Hematopoietic multipotent progenitor cell treated with erythropoietin and hydrocortisone succinate and interleukin-3 and kit ligand, for 15 days (in vitro differentiated cells): Measurements from ENCODE around the gene LRRC27.
"Not testable (repeated sequence)": the region's sequence is repeated elsewhere in the genome, so short reads cannot be mapped to it uniquely, and the experiment has no call there.

Experiments
- DNase-seq: peaks from one replicate; pipeline ENCODE4 v3.0.0-alpha.2; 2015; ENCODE audit warnings: low spot score

The LRRC27 gene

DNA sequence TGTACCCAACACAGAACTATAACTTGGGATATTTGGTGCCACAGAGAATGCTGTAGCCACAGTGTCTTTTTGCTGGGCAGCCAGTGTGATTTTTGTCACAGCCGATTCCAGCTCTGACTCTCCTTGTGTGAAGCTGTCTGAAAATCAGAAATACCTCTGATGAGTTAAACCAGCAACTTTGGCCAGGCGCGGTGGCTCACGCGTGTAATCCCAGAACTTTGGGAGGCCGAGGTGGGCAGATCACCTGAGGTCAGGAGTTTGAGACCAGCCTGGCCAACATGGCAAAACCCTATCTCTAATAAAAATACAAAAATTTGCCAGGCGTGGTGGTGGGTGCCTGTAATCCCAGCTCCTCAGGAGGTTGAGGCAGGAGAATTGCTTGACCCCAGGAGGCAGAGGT is 5.9 kb downstream of the LRRC27 start:
- DNase-seq, result not testable (repeated sequence)

DNA sequence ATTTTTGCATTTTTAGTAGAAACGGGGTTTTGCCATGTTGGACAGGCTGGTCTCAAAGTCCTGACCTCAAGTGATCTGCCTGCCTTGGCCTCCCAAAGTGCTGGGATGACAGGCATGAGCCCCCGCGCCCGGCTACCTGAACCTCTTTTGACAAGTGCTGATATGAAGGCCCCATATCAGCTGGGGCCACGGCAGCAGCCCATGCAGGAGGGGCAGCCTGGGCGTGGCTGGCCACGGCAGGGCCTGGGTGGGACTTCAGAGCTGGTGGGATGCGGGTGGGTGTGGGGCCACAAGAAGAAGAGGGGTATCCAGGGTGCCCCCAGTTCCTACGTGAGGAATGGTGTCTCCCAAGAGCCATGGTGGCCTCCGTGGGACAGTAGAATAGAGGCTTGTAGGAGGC is 6.9 kb downstream of the LRRC27 start:
- DNase-seq, result no peak

DNA sequence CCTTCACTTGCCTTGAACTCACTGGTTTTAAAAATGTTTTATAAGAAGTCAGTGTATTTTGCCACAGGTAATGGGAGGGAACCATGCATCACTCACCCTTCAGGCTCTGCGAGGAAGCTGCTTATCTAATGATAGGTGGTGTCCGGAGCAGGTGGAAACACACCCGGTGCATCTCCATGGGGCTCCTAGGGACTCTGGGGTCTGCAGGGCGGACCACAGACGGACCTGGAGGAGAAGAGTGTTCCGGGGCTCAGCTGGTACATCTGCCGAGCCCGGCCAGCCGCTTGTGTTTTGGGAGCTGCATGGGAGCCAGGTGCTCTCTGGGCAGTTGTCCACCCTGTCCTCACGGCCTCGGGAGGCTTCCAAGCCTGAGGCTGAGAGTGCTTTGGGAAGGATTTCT is 7.3 kb downstream of the LRRC27 start:
- DNase-seq, result no peak

DNA sequence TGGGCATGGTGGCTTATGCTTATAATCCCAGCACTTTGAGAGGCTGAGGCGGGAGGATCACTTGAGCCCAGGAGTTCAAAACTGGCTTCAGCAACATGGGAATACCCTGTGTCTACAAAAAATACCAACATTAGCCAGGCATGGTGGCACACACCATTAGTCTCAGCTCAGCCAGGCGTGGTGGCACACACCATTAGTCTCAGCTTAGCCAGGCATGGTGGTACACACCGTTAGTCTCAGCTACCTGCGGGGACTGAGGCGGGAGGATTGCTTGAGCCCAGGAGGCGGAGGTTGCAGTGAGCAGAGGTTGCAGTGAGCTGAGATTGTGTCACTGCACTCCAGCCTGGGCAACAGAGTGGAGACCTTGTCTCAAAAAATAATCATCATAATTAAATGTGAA is 9.0 kb downstream of the LRRC27 start:
- no peak for DNase-seq

DNA sequence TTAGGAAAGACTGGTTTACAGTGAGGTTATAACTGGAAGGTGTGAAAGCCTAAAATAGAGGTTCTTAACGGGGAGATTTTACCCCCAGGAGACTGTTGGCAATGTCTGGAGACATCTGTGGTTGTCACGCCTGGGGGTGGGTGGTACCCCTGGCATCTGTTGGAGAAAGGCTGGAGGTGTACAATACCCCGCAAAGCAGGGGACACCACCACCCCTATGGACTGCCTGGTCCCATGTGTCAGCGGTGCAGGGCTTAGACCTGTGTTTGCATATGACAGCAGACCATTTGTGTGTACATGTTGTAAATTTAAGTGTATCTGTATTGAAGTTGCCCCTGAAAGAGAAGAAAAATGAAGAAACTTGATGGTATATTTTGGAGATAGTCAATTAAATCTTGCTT is 9.8 kb downstream of the LRRC27 start:
- no peak for DNase-seq

DNA sequence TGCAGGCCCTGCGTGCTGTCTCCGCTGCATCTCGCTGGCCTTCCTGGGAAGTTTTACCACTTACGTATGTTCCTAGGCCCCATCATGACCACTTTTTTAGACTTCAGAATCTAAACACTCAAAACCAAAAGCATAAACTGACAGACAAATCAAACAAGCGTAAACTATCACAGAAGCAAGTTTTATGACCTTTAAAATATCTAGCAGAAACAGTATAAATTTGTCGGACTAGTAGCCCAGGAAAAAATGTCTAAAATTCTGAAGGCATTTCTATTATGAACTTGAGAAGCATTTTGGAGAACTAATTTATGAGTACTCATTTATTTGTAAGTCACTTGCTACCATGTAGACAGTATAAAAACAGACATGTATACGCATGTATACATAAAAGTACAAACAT is 10.6 kb downstream of the LRRC27 start:
- no peak for DNase-seq

DNA sequence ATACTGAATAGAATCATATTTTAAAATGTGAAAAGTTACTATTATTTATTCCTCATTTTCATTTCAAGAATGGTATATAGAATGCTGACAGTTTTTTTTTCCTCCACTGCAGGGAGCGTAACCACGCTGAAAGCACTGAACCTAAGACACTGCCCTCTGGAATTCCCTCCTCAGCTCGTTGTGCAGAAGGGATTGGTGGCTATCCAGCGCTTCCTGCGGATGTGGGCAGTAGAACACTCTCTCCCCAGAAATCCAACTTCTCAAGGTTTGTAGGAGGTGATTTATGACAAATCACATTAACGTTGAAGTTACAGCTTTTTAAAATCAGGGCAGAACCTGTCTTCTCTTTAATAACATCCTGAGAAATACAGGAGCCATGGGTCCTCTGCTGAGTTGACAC is 12.4 kb downstream of the LRRC27 start:
- no peak for DNase-seq

DNA sequence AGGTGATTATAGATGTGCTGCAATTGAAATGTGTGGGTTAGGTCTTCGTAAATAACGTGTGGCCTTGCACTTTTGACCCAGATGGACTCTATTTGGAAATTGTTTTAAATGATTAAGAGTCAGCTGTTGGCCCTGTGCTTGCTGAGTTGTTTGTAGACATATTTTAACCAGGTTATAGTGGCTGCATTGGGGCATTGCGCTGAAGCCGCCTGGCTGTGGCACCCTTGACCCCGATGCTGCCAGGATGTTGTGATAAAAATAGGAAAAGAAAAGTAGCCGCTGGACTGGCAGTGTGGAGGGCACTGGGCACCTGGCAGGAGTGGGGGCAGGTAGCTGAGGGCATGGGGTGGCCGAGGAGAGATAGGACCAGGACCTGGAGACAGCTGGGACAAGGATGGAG is 13.4 kb downstream of the LRRC27 start:
- no peak for DNase-seq

DNA sequence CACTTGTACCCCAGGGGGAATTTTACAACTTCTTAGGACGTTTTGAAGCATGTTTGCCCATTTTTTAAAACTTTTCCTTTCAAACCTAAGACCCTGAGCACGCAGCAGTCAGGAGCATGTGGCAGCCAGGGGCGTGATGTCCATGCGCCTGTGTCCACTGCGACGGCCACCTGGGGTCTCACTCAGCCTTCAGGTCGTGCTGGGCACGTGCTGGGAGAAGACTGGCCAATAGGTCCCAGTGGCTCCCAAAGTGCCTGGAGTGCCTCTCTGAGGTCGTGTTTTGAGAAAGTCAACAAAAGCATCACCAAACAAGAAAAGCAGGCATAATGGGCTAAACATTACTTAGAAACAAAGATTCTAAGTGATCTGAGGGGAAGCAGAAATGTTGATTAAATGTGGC is 14.8 kb downstream of the LRRC27 start:
- no peak for DNase-seq

DNA sequence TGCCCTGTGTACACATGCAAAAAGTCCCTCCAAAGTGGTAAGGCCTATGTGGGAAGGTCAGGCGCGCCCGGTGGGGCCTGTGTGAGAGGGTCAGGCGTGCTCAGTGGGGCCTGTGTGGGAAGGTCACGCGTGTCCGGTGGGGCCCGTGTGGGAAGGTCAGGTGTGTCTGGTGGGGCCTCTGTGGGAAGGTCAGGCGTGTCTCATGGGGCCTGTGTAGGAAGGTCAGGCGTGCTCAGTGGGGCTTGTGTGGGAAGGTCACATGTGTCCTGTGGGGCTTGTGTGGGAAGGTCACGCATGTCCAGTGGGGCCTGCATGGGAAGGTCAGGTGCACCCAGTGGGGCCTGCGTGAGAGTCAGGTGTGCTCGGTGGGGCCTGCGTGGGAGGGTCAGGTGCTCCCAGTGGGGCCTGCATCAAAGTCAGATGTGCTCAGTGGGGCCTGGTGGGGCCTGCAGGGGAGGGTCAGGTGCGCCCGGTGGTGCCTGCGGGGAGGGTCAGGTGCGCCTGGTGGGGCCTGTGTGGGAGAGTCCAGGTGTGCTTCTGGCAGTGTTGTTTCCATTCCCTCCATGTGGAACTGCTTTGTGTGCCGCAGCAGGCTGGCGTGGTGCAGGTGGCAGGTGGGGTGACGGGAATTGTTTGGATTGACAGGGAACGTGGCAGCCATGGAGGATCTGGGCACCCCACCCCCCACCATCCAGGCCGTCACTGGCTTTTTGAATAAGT is 15.4 kb downstream of the LRRC27 start:
- DNase-seq, result no peak

DNA sequence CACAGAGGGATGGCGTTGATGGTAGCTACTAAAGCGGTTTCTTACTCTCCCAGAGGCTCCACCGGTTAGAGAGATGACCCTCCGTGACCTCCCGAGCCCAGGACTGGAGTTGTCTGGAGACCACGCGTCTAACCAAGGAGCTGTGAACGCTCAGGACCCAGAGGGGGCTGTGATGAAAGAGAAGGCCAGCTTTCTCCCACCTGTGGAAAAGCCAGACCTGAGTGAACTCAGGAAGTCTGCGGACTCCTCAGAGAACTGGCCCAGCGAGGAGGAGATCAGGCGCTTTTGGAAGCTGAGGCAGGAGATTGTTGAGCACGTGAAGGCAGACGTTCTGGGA is 15.9 kb downstream of the LRRC27 start:
- no peak for DNase-seq

DNA sequence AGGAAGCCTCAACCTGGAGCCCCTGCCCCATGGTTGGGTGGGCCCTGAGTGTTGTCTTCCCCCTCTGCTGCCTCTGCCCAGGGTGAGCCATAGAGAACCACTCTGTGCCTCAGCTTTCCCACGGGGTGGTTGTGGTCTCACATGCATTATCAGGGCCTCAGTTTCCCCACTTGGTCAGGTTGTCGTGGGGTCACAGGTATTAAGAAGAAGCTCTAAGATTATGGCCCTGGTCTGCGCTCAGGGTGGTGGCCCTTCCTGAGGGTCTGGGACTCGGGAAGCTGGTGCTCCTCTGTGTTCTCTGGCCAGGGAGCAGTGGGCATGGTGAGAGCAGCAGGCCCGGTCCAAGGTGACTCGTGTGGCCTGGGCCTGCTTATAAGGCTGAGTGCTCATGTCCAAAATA is 17.8 kb downstream of the LRRC27 start:
- DNase-seq, result no peak

DNA sequence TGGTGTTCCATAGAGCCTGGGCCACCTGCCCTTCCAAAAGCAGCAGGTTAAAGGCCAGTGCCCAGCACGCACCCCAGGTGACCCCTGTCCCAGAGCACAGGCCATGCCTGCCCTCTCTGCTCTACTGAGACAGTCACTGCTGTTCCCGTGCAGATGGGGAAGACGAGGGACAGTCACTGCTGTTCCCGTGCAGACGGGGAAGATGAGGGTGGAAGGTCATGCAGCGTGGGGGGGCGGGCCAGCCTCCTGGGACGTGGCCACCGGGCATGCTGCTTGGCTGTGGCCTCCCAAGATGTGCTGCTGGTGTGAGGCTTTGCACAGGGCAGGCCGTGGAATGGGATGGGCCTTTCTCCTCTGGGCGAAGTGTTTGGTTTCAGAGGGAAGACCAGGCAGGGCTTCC is 18.4 kb downstream of the LRRC27 start:
- no peak for DNase-seq

DNA sequence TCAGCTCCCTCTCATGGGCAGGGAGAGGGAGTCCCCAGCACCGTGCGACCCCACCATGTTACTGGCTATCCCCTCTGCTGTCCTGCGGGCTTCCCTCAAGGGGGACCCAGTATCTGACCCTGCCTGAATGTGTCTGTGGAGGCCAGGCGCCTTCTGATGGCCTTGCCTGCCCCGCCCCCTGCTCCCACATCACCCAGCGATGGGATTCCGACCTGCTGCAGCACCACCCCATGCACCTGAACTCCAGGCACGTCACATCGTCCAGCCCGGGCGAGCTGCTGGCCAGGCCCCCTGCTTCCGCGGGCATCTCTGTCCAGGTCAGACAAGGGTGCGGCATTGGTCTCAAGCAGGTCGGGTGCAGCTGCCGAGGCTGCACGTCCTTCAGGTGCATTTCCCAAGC is 19.0 kb downstream of the LRRC27 start:
- no peak for DNase-seq

DNA sequence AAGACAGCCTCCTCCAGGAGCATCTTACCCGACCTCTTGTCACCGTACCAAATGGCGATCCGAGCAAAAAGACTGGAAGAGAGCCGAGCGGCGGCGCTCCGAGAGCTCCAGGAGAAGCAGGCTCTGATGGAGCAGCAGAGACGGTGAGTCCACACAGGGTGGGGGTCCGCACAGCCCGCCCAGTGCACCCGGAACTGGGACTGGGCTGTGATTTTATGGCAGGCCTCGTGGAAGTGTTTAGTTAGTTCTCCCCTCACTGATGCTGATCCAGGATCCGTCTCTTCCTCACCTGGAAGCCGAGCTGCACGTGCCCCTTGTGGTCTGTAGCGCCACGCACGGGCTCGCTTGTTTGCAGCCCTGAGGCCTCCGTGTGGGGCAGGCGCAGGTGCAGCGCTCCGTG is 19.6 kb downstream of the LRRC27 start:
- DNase-seq, result no peak

DNA sequence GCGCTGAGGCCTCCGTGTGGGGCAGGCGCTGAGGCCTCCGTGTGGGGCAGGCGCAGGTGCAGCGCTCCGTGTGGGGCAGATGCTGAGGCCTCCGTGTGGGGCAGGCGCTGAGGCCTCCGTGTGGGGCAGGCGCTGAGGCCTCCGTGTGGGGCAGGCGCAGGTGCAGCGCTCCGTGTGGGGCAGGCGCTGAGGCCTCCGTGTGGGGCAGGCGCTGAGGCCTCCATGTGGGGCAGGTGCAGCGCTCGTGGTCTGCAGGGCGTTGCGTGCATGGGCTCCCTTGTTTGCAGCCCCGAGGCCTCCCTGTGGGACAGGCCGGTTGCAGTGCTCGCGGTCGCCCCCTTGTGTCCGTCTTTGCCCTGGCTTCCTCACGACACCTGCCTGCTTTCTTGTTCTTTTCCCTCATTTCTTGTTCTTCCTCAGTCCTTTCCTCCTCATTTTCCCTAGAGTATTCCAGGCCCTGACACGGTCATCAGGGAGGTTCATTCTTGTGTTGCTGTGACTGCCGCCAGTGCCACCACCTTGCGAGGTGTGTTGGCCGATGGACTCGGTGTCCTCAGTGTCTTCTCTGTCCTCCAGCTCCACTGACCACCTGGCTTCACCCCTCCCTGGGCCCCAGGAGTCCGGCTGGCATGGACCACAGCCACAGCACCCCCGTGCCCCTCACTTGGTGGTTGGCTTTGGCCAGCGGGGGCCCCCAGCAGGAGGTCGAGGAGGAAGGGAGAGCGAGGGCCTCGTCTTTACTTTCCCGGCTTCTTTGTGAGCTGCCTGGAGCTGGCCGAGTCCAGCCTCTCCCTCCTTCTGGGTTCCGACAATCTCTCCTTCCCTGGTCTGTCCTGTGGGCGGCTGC is 20.7 kb downstream of the LRRC27 start:
- peak; percentile 61 for DNase-seq

DNA sequence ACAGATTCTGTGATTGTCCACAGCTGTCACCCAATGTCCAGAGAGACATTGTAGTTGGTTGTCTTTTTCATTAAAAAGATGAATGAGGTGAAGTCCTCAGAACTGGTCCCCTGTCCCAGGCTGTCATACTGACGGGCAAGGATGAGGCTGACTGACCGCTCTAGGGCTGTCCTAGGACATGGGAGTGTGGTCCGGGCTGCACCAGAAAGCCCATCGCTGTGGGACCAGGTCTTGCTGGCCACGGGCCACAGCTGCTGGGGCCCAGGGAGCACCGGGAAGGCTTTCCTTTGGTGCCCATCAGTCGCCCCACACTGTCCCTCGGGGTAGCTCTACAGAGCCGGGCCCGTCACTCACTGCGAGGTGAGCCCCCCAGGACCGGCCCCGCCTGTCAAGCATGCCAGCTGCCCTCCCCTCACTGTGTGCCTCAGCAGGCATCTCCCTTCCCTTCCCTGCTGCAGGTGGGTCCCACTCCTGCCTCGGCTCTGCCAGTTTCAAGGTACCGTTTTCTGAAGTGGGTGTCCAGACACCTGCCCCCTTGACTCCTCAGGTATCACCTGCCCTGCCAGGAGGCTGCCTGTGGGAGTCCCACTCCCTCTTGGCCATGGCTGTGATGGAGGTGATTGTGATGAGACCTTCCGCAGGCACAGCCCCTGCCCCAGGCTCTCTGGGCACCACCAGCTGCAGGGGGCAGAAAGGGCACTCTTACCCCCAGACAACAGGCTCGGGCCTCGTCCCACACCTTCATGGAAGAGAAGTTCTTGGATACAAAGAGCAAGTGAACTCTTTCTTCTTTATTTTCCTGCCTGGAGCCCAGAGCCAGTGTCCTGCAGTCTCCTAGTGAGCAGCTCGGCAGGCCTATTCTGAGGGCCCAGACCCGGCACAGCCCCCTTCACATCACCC is 21.7 kb downstream of the LRRC27 start:
- DNase-seq, result no peak

DNA sequence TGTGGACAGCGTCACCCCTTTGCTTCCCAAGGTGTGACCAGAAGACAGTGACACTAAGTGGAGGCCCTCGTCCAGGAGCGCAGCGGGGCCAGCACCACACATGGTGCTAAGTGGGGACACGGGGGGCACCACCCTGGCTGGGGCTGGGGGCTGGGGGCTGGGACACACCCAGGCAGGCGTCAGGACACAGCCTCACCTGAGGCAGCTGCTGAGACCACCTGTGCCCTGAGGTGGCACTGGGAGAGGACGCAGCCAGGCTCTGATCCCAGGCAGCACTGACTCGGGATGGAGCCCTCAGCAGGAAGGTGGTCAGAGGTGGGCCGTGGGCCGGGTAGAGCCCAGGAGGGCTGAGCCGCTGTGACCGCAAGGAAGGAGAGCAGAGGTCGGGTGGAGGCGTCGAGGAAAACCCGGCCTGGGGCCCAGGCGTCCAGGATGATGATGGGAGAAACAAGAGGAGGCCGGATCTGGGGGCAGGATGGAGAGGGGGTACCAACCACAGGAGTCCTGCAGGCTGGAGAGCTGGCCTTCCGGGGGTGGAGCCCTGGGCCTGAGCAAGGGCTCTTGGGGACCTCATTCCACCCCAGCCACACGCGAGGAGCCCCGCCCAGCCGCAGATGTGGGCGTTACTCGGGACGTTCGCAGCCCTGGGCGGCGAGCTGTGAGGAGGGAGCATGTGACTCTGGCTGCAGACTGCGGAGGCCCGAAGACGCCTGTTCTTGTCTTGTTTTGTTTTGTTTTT is 22.5 kb downstream of the LRRC27 start:
- DNase-seq, result no peak

DNA sequence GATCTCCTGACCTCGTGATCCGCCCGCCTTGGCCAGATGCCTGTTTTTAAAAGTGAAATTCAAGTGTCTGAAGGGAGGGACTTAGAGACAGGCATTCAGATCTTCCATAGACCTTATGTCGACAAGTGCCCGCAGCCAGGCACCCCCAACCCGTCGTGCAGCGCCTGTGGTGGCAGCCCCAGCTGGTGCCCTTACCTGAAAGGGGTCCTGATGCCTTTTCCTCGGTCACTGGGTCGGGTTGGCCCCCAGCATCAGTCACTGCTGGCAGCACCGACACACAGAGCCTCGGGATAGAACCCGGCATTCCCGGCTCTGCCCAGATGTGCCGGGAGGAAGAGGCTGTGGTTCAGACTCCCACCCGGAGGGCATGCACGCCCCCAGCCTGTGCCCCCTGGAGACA is 23.3 kb downstream of the LRRC27 start:
- no peak for DNase-seq

DNA sequence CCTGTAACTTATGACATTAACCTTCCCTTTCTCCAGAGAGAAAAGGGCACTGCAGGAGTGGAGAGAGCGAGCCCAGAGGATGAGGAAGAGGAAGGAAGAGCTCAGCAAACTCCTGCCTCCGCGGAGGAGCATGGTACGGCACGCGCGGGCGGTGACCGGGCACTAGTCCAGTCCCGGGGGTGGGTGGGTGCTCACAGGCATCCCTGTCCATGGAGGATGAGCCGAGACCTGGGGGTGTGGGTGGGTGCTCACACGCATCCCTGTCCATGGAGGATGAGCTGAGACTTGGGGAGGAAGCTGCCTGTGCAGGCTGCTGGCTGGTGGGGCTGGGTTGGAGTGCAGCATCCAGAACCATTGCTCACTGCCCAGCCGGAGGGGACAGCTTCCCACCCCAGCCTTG is 23.8 kb downstream of the LRRC27 start:
- no peak for DNase-seq

DNA sequence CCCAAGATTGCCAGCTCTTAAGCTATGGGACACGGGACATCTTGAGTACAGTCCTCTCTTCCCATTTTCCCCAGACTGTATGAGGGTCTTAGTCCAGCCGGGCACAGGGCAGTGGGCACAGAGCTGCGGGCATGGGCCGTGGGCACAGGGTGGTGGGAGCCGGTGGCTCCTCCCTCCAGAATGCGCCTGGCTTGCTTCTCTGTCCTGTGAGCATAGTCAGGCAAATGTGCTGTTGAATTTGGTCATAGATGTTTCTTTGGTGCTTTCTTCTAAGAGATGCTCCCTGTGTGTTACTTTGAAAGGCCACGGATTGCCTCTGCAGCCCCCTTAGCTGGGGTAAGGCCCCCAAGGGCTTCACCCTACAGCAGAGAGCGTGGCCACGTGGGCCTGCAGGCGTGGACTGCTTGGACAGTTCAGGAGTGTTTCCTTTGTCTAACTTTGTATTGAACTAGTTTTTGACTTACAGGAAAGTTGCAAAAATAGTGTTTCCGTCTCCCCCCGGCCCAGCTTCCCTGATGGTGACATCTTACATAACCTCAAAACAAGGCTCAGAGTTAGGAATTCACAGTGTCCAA is 24.7 kb downstream of the LRRC27 start:
- DNase-seq, result no peak
